Esophagus muscularis mucosa (tissue), 4 donors: ENCODE measurements around the gene SH3BP5. TPM values are rescaled to one million over a fixed set of nuclear protein-coding genes. Genes with fewer than 3 reads are reported as not detected.

Experiments used
- DNase-seq: peaks from one replicate; pipeline ENCODE4 v3.0.0-alpha.2; 2017; ENCODE audit errors: extremely low spot score
- H3K27ac ChIP-seq, 4 donors: fragments of 200-600 bp; sonication (generic); replicated peaks in 1 of 4; 1 replicate in 3 of 4; 2 replicates in 1 of 4; pipeline ENCODE4 v1.5.1; 2016 to 2019; ENCODE audit warnings: mild to moderate bottlenecking in 1 of 4
- H3K27me3 ChIP-seq, 4 donors: fragments of 200-600 bp; sonication (generic); one replicate each; pipeline versions ENCODE4 v1.5.1 to v1.6.0; 2016 to 2019
- H3K36me3 ChIP-seq, 4 donors: fragments of 200-600 bp; sonication (generic); one replicate each; pipeline ENCODE4 v1.5.1; 2016 to 2019
- H3K4me1 ChIP-seq, 4 donors: fragments of 200-600 bp; sonication (generic); one replicate each; pipeline ENCODE4 v1.5.1; 2016 to 2019
- H3K4me3 ChIP-seq, 4 donors: fragments of 200-600 bp; sonication (generic); 1 replicate in 2 of 4; 2 replicates in 2 of 4; pipeline ENCODE4 v1.5.1; 2016 to 2019; ENCODE audit warnings: mild to moderate bottlenecking in 4 of 4, moderate library complexity in 1 of 4
- H3K9me3 ChIP-seq, 4 donors: fragments of 200-600 bp; sonication (generic); 1 replicate in 3 of 4; 2 replicates in 1 of 4; pipeline ENCODE4 v1.5.1; 2016 to 2019
- CTCF ChIP-seq, 3 experiments: fragments of 200-600 bp in 2 of 3; fragments of 450-650 bp in 1 of 3; sonication (generic) in 2 of 3; IDR thresholded peaks; one replicate each; pipeline ENCODE4 v1.5.1; 2017 to 2019; ENCODE audit warnings: antibody characterized with exemption in 3 of 3, mild to moderate bottlenecking in 2 of 3, moderate library complexity in 1 of 3
- EP300 ChIP-seq: sonication (generic); formaldehyde crosslinking; IDR thresholded peaks from one replicate; pipeline ENCODE4 v1.6.1; 2017; ENCODE audit warnings: antibody characterized with exemption
- POLR2A ChIP-seq: fragments of 450-650 bp; IDR thresholded peaks from one replicate; pipeline ENCODE4 v1.6.1; 2017; ENCODE audit warnings: antibody characterized with exemption, moderate library complexity, mild to moderate bottlenecking, low read depth
- POLR2AphosphoS5 ChIP-seq, 2 donors: sonication (generic); formaldehyde crosslinking; IDR thresholded peaks; one replicate each; pipeline ENCODE4 v1.6.1; 2017; ENCODE audit warnings: antibody characterized with exemption in 2 of 2
- WGBS: methylation state at CpG from one replicate; pipeline ENCODE4 v1.1.5; 2018; 5-methylcytosine and 5-hydroxymethylcytosine counted together
- intact Hi-C: fragments of 100-400 bp; cut with DNase I; formaldehyde crosslinking; loops from one replicate; pipeline ENCODE4 v1.15.1; 2023
- total RNA-seq, 4 donors: library from RNA; depleted of rRNA; stranded (reverse); fragments of >200 nt; gene quantifications; one replicate each; pipeline versions ENCODE4 v1.1.0 to v1.2.1, GENCODE V29; 2016

SH3BP5 gene
- total RNA-seq, 4 donors from 2014 or later = 26.2 to 56.5 (median 38.2) TPM

DNA sequence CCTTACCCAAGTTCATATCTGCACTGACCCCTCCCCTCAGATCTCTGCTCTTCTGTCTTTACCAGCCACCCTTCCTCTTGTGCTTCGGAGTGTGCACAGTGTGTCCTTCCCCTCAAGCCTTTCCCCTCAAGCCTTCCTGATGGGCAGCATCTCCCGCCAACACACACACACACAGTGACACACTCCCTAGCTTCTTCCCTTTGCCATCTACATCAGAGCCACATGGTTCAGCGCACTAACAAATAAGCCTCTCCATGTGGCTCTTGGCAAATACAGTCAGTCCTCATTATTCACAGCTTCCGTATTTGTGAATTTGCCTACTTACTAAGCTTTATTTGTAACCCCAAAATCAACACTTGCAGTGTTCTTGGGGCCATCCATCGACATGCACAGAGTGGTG, 37.5 kb downstream of the SH3BP5 start:
- H3K9me3 ChIP-seq = no peaks in the 10 kb centered on the region
- DNase-seq = no peak
- peak overlapping the region; percentile 64 to 78 (median 74) for H3K27ac ChIP-seq
- no peak overlapping the region for H3K4me3 ChIP-seq
- TF ChIP-seq EP300 = no peak
- TF ChIP-seq POLR2AphosphoS5 (IDR thresholded peaks at IDR 0.05) = peak in 1 of 2 donors; percentile 19
- WGBS = 77% methylated on average over 5 of the region's 5 CpGs
- intact Hi-C loops = no loop called here
- H3K27me3 ChIP-seq = no peaks in the 10 kb centered on the region
- no peaks in the 10 kb centered on the region for H3K36me3 ChIP-seq
- peaks cover 33 to 57% (median 46%) of the 10 kb centered on the region in 4 donors for H3K4me1 ChIP-seq

- no peaks in the 10 kb centered on the region for H3K36me3 ChIP-seq
- intact Hi-C loops = no loop called here
- DNase-seq = no peak
- no peaks in the 10 kb centered on the region for H3K27me3 ChIP-seq
- H3K9me3 ChIP-seq = no peaks in the 10 kb centered on the region
- 60% methylated on average over 13 of the region's 13 CpGs for WGBS
- peaks cover 33 to 65% (median 49%) of the 10 kb centered on the region in 4 donors for H3K4me1 ChIP-seq
- H3K4me3 ChIP-seq = no peak overlapping the region
- TF ChIP-seq EP300 (no peak), POLR2A (no peak), CTCF (IDR thresholded peaks at IDR 0.05) (no peak), POLR2AphosphoS5 (IDR thresholded peaks at IDR 0.05) (peak; percentile 47 to 53)
- peak overlapping the region; percentile 60 to 78 (median 70) for H3K27ac ChIP-seq
These were observed 39.4 kb downstream of the SH3BP5 start for GRCh38 chr3:15292765-15293522.

DNA sequence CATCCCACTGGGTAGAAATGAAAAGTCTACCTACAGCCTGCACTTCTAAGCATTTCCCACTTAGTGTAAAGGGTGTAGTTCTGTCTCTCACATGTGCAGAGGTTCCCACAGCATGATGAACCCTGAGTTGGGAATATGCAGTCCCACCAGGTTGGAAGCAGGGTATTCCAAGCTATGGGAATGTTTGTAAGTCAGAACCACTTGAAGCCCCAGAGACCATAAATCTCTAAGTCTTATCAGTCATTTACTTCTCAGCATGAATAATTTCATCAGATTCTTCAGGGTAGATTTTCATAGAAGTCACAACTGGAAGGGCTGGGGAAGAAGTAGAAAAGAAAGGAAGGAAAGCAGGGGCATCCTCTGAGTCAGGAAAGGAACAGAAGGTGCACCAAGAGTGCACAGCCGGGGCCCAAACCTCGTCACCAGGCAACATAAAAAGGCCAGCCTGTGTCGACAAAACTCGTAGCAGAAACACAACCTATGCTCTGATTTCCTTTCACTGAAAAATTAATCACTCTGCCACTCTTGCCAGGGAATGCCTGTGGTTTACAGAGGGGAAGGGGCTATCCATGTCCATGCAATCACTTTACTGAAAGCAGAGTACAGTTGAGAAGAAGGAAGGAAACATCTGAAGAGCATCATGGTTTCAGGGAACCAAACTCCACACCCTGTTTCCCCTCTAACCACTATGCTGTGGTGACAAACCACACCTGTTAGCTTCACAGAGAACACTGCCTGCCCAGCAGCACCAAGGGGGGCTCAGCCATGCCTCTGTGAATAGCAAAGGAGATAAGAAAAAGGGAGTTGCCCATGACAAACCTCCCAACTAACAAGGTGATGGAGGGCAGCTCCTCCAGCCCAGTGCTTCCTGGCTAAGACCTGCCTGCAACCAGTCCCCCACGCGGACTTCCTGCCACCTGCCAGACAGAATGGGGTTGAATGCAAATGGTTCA, 40.5 kb downstream of the SH3BP5 start:
- Histone ChIP-seq H3K36me3 (no peaks in the 10 kb centered on the region), H3K9me3 (no peaks in the 10 kb centered on the region), H3K4me1 (peaks cover 41 to 76% (median 57%) of the 10 kb centered on the region in 4 donors), H3K27ac (peak overlapping the region; percentile 60 to 78 (median 70)), H3K27me3 (no peaks in the 10 kb centered on the region), H3K4me3 (no peak overlapping the region)
- WGBS = 77% methylated on average over 4 of the region's 6 CpGs
- TF ChIP-seq POLR2AphosphoS5 (IDR thresholded peaks at IDR 0.05) (peak in 1 of 2 donors; percentile 12), EP300 (no peak)
- intact Hi-C loops = no loop called here
- DNase-seq = no peak

GRCh38 chr3:15290736-15291135, 41.6 kb downstream of the SH3BP5 start:
- no peak overlapping the region for H3K4me3 ChIP-seq
- DNase-seq = no peak
- no peaks in the 10 kb centered on the region for H3K27me3 ChIP-seq
- H3K27ac ChIP-seq = peak overlapping the region; percentile 60 to 78 (median 70)
- H3K36me3 ChIP-seq = no peaks in the 10 kb centered on the region
- no peaks in the 10 kb centered on the region for H3K9me3 ChIP-seq
- 85% methylated on average over 3 of the region's 3 CpGs for WGBS
- intact Hi-C loops = no loop called here
- no peak for TF ChIP-seq EP300
- TF ChIP-seq CTCF (IDR thresholded peaks at IDR 0.05) = no peak
- no peak for TF ChIP-seq POLR2AphosphoS5 (IDR thresholded peaks at IDR 0.05)
- no peak for TF ChIP-seq POLR2A
- peaks cover 41 to 76% (median 55%) of the 10 kb centered on the region in 4 donors for H3K4me1 ChIP-seq

- intact Hi-C loops = no loop called here
- no peaks in the 10 kb centered on the region for H3K36me3 ChIP-seq
- no peak for TF ChIP-seq CTCF (IDR thresholded peaks at IDR 0.05)
- no peak for TF ChIP-seq POLR2A
- TF ChIP-seq POLR2AphosphoS5 (IDR thresholded peaks at IDR 0.05) = no peak
- no peak for TF ChIP-seq EP300
- no peaks in the 10 kb centered on the region for H3K27me3 ChIP-seq
- H3K27ac ChIP-seq = no peak overlapping the region
- H3K9me3 ChIP-seq = no peaks in the 10 kb centered on the region
- 94% methylated on average over 1 of the region's 1 CpG for WGBS
- H3K4me3 ChIP-seq = no peak overlapping the region
- no peak for DNase-seq
- peaks cover 34 to 70% (median 49%) of the 10 kb centered on the region in 4 donors for H3K4me1 ChIP-seq
These were observed 42.7 kb downstream of the SH3BP5 start for GRCh38 chr3:15289661-15290060.
